Measurements from ENCODE around the gene PRR33.
"Not testable (repeated sequence)": the region's sequence is repeated elsewhere in the genome, so short reads cannot be mapped to it uniquely, and the experiment has no call there.

PRR33 gene

DNA sequence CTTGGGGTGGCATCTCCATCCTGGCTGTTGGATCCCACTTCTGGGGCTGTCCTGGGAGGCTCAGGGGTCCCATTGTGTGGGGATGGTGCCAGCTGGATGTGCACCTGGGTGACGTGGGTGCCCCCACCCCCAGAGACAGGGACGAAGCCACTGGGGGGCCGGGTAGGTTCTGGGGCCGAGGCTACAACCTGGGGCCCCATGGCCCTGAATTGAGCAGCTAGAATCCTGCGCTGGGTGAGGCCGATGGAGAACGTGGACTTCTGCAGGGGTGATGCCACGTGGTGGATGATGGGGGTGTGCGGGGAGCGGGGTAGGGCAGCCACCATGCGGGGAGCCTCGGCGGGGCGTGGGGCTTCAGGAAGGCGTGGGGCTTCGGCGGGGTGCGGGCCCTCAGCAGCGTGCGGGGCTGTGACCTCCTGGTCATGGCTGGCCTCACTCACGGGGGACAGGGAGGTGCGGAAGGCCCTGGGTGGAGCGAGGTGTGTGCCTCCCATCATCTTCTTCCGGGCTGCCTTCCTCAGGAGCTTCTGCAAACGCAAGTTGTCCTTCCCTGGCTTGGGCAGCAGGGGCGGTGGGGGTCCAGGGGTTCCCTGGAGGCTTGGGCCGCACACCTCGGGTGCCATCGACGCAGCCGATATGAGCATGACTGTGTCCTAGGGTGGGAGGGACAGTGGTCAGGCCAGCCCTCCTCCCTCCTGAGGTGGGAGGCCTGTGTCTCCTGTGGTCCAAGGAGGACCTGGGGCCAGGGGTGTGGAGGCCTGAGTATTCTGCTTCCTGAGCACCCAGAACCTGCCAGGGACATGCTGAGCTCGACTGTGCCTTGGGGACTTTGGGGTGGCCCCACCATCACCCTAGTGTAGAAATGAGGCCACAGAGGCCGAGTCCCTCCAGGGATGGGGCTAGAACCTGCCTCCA, 1.5 kb downstream of the PRR33 start:
- H3K4me3 ChIP-seq = no peak overlapping the region
- H3K27ac ChIP-seq = no peak overlapping the region
- TF ChIP-seq, protein P1, sequence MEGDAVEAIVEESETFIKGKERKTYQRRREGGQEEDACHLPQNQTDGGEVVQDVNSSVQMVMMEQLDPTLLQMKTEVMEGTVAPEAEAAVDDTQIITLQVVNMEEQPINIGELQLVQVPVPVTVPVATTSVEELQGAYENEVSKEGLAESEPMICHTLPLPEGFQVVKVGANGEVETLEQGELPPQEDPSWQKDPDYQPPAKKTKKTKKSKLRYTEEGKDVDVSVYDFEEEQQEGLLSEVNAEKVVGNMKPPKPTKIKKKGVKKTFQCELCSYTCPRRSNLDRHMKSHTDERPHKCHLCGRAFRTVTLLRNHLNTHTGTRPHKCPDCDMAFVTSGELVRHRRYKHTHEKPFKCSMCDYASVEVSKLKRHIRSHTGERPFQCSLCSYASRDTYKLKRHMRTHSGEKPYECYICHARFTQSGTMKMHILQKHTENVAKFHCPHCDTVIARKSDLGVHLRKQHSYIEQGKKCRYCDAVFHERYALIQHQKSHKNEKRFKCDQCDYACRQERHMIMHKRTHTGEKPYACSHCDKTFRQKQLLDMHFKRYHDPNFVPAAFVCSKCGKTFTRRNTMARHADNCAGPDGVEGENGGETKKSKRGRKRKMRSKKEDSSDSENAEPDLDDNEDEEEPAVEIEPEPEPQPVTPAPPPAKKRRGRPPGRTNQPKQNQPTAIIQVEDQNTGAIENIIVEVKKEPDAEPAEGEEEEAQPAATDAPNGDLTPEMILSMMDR (IDR thresholded peaks at IDR 0.05) = no peak
- DNase-seq (ENCODE audit: low spot score) = no peak

DNA sequence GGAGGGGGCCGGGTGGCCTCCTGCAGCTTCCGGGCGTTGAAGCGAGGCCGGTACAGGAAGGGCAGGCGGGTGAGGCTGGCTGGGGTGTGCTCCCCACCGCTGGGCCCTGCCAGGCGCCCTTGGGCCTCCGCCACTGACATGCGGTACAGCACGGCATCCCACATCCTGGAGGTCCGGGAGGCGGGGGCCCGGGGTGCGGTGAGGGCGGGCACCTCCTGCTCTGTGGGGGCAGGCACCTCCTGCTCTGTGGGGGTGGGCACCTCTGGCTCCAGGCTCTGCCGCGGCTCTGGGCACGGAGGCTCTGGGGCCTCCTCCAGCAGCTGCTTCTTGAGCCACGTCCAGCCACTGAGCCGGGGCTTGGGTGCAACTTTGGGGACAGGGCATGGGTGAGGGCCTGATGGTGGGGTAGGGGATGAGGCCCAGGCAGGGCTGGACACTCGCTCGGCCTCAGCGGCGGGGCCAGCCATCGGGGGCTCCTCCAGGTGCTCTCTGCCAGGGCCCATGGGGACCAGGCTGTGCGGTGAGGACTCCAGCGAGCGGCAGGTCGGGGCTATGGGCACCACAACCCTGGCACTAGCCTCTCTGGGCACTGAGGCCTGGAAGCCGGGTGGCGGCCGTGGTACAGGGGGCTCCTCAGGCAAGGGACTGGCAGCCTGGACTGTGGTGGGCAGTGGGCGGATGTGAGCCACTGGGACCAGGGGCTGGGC, 2.3 kb downstream of the PRR33 start:
- H3K27ac ChIP-seq = no peak overlapping the region
- no peak for DNase-seq (ENCODE audit: low spot score)
- TF ChIP-seq, protein P1 (IDR thresholded peaks at IDR 0.05) = no peak
- H3K4me3 ChIP-seq = no peak overlapping the region

GRCh38 chr11:1888811-1889210, 2.9 kb downstream of the PRR33 start:
- DNase-seq (ENCODE audit: low spot score) = no peak
- Histone ChIP-seq H3K4me3 (no peak overlapping the region), H3K27ac (no peak overlapping the region)
- TF ChIP-seq, protein P1 (IDR thresholded peaks at IDR 0.05) = no peak

- TF ChIP-seq, protein P1 (IDR thresholded peaks at IDR 0.05) = no peak
- no peak for DNase-seq (ENCODE audit: low spot score)
- H3K4me3 ChIP-seq = no peak overlapping the region
- peak overlapping the region in 1 of 2 donors; percentile 48 for H3K27ac ChIP-seq
Measured at GRCh38 chr11:1888347-1888753, 3.3 kb downstream of the PRR33 start.

- TF ChIP-seq, protein P1 (IDR thresholded peaks at IDR 0.05) = no peak
- H3K27ac ChIP-seq = peak overlapping the region in 1 of 2 donors; percentile 48
- no peak for DNase-seq (ENCODE audit: low spot score)
- no peak overlapping the region for H3K4me3 ChIP-seq
Measured at GRCh38 chr11:1887451-1888346, 4.0 kb downstream of the PRR33 start.

GRCh38 chr11:1886551-1886950, 5.1 kb downstream of the PRR33 start:
- not testable (repeated sequence) for H3K27ac ChIP-seq; DNase-seq (ENCODE audit: low spot score); H3K4me3 ChIP-seq

DNA sequence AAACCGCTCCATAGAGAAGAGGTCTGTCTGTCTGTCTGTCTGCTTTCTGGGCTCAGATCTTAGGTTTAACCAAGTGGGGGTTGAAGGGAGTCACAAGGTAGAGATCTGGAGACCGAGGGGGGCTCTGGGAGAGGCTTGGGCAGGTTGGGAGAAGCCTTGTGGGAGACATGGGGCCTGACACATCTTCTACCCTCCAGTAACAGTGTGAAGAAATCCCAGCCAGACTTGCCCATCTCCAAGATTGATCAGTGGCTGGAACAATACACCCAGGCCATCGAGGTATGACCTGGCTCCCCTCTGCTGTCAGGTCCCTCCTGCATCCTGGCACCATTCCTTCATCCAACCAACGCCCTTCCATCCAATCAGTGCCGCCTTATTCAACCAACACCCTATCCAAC, 7.4 kb downstream of the PRR33 start:
- H3K27ac ChIP-seq = no peak overlapping the region
- H3K4me3 ChIP-seq = no peak overlapping the region
- TF ChIP-seq, protein P1 (IDR thresholded peaks at IDR 0.05) = no peak
- DNase-seq (ENCODE audit: low spot score) = peak; percentile 45
